IPS DF 6.9 (cell line): ENCODE measurements around the gene RAD51B.
A peak's percentile ranks its signal among the peaks of the same experiment; 100 is the strongest.
"Not testable (repeated sequence)": the region's sequence is repeated elsewhere in the genome, so short reads cannot be mapped to it uniquely, and the experiment has no call there.

ENCODE experiments used
- DNase-seq: peaks from one replicate; pipeline ENCODE4 v3.0.0-alpha.2; 2013; ENCODE audit warnings: low read depth, low spot score
- H3K27ac ChIP-seq: one replicate; pipeline ENCODE4 v1.5.1; 2013; ENCODE audit warnings: low read length, control low read depth
- H3K27me3 ChIP-seq: 2 replicates; pipeline ENCODE4 v1.6.1; 2013; ENCODE audit warnings: mild to moderate bottlenecking, low read length; ENCODE audit not compliant: control insufficient read depth, insufficient read depth
- H3K36me3 ChIP-seq: 2 replicates; pipeline ENCODE4 v1.6.1; 2013; ENCODE audit warnings: low read length; ENCODE audit not compliant: control insufficient read depth, insufficient read depth
- H3K4me1 ChIP-seq: 2 replicates; pipeline ENCODE4 v1.6.1; 2013; ENCODE audit warnings: low read length; ENCODE audit not compliant: control insufficient read depth, insufficient read depth
- H3K4me3 ChIP-seq: 2 replicates; pipeline ENCODE4 v1.5.1; 2013; ENCODE audit warnings: mild to moderate bottlenecking, low read length
- H3K9me3 ChIP-seq: 2 replicates; pipeline ENCODE4 v1.6.1; 2013; ENCODE audit warnings: low read length, inconsistent platforms; ENCODE audit not compliant: control insufficient read depth, insufficient read depth
- WGBS: extraction: QIAGEN DNeasy Blood & Tissue Kit; methylation state at CpG from one replicate; pipeline ENCODE4 v1.1.7; 2013; ENCODE audit warnings: mixed read lengths, missing lambda C conversion rate; ENCODE audit not compliant: insufficient read length, insufficient coverage; 5-methylcytosine and 5-hydroxymethylcytosine counted together

RAD51B gene

GRCh38 chr14:67806246-67806645, 13.3 kb upstream of the RAD51B start:
- H3K4me3 ChIP-seq = no peak overlapping the region
- H3K27ac ChIP-seq = no peak overlapping the region
- H3K9me3 ChIP-seq = no peaks in the 10 kb centered on the region
- no peaks in the 10 kb centered on the region for H3K4me1 ChIP-seq
- no peaks in the 10 kb centered on the region for H3K27me3 ChIP-seq
- no CpG with 5 or more reads among the region's 3 CpGs for WGBS
- no peak for DNase-seq
- H3K36me3 ChIP-seq = peaks cover 19% of the 10 kb centered on the region

DNA sequence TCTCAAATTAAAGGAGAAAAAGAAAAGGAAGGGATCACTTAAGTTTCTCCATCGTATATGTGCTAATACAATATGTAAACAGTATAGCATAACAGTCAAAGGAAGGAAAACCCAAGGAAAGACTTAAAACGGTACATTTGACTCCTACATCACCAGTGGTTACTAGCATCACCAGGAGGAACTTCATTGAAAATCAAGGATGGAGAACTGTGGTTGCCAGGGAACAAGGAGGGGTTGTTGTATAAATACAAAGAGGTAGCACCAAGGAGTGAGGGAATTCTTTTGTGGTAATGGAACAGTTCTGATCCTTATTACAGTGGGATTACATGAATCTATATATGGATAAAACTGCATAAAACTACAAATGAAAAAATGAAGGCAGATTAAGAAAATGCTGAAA, 4.8 kb upstream of the RAD51B start:
- H3K4me3 ChIP-seq = no peak overlapping the region
- no peak for DNase-seq

DNA sequence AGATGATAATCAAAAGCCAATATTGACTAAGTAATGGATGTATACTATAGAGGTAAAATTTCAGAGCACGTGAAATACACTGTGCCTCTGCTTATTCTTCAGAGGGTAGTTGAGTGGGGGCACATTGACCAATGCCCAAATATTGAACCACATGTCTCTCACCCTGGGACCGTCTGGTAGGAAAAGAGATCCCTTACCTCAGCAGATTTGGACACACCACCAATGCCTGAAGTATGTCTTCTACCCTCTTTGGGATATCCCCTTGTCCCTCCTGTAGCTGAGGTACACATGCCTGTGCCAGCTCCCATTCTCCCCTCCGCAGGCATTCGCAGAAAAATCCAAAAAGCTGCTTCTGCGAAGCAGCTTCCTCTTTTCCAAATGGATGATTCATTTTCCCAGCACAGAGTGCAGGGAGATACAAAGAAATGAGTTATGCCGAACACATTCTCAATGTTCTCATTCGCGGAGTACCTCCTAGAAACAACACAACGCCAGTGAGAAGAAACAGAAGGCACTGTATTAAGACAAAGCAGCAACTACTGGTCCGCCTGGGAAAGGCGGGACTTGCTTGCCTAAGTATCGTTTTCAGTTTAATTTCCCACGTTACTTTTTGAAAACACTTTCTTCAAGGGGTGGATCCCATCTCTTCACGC, 3.9 kb upstream of the RAD51B start:
- Histone ChIP-seq H3K4me1 (peaks cover 2% of the 10 kb centered on the region; the same call in 1 of the 2 replicates), H3K27ac (no peak overlapping the region), H3K36me3 (no peaks in the 10 kb centered on the region), H3K27me3 (no peaks in the 10 kb centered on the region), H3K9me3 (no peaks in the 10 kb centered on the region), H3K4me3 (peak overlapping the region; percentile 93; the same call in 1 of the 2 replicates)
- no CpG with 5 or more reads among the region's 14 CpGs for WGBS
- DNase-seq = no peak

More for the DNA sequence above, 4.8 kb upstream of the RAD51B start:
- no CpG with 5 or more reads among the region's 2 CpGs for WGBS
- Histone ChIP-seq H3K36me3 (no peaks in the 10 kb centered on the region), H3K9me3 (no peaks in the 10 kb centered on the region), H3K27me3 (no peaks in the 10 kb centered on the region), H3K4me1 (no peaks in the 10 kb centered on the region), H3K27ac (no peak overlapping the region)

DNA sequence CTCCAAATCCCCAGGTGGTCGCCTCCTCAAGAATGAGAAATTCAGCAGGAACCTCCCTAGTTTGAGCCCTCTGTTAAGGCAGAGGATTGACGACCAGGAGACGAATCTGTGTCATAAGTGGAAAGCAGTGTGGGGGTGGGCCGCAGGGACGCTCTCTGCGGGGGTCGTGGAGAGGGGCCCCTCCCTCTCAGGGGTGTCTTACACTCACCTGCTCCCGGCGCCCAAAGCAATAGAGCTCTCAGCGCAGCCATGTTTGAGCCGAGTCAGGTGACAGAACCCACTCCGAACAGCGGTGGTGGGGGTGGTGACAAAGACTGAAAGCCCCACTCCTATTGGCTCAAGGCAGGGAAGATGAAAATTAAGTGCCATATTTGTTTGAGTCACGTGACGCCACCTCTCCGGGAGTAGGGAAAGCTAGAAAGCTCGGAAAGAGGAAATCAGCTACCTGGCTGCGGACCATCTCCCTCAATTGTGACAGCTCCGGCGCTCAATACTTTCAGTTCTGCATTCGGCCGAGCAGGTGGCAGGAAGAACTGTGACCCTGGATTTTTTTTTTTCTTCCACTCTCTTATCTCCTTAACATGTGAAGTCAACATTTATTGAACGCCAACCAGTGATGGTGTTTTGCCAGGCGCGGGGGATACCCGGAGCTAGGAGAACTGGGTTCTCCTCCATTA, 3.1 kb upstream of the RAD51B start, which contains the start of gene ZFYVE26:
TSS of gene ZFYVE26 (minus strand) at position 265 of the 677 bp plus-strand sequence. CDS start 627 bp downstream, outside the sequence.
- H3K4me3 ChIP-seq = peak within 1 kb of the TSS; percentile 93
- no peaks in the 10 kb centered on the region for H3K27me3 ChIP-seq
- WGBS = no CpG with 5 or more reads among the region's 26 CpGs
- H3K27ac ChIP-seq = no peak within 1 kb of the TSS
- H3K9me3 ChIP-seq = no peaks in the 10 kb centered on the region
- no peaks in the 10 kb centered on the region for H3K36me3 ChIP-seq
- peaks cover 2% of the 10 kb centered on the region; the same call in 1 of the 2 replicates for H3K4me1 ChIP-seq
- peak; percentile 95 for DNase-seq

DNA sequence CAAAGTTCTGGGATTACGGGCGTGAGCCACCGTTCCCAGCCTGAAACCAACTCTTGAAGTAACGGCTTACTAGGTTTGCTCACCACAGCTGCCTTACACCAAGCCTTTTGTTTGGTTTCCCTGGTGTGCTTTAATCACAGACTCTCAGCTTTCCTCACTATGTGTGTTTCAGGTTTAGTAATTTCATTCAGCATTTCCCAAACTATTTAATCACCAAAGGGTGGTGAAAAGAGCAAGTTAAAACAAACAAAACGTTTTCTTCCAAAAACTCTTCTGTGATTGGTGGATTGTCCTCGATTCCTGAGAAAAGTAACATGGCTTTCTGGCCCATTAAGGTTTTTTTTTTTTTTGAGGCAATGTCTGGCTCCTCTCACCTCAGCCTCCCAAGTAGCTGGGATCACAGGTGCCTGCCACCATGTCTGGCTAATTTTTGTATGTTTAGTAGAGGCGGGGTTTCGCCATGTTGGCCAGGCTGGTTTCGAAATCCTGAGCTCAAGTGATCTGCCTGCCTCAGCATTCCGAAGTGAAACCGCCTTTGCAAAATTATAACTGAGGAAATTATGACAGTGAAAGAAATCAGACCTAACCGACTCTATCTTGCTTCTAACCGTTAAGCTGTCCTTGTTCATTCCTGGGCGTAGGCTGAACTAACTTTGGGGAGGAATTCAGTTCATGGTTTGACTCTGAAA, 1.7 kb upstream of the RAD51B start:
- no peak for DNase-seq
- WGBS = no CpG with 5 or more reads among the region's 14 CpGs

GRCh38 chr14:67818476-67818875, 1.1 kb upstream of the RAD51B start:
- no CpG with 5 or more reads among the region's 6 CpGs for WGBS
- not testable (repeated sequence) for DNase-seq, H3K27ac ChIP-seq

More for the DNA sequence above, 1.7 kb upstream of the RAD51B start:
- H3K27me3 ChIP-seq = no peaks in the 10 kb centered on the region
- H3K27ac ChIP-seq = no peak overlapping the region
- peaks cover 2% of the 10 kb centered on the region; the same call in 1 of the 2 replicates for H3K4me1 ChIP-seq
- H3K9me3 ChIP-seq = no peaks in the 10 kb centered on the region
- H3K4me3 ChIP-seq = no peak overlapping the region
- H3K36me3 ChIP-seq = no peaks in the 10 kb centered on the region

DNA sequence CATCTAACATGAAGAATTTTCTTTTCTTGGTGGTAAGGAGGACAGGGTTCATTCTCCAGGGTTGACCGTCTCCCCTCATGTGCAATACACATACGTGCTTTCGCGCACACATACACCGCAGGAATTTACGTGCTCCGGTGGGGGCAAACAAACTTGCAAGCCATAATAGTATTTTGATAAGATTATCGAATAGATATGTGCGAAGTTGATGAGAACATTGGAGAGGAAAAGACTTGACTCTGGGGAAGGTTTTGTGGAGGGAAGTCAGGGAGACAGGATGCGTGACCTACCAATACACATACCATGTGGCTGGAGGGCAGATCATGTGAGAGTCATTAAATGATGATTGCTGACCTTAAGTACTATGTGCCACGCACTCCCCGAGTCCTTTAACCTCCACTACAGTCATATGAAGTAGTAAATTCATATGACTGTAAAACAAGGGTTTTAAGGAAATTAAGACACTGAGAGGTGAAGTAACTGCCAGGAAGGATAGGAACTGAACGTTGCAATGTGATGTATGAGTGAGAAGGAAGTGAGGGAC, 921 bp downstream of the RAD51B start:
- no peaks in the 10 kb centered on the region for H3K36me3 ChIP-seq
- H3K4me1 ChIP-seq = peaks cover 2% of the 10 kb centered on the region; the same call in 1 of the 2 replicates
- 100% methylated on average over 2 of the region's 13 CpGs for WGBS
- H3K9me3 ChIP-seq = no peaks in the 10 kb centered on the region
- H3K27me3 ChIP-seq = no peaks in the 10 kb centered on the region
- no peak overlapping the region for H3K27ac ChIP-seq
- H3K4me3 ChIP-seq = no peak overlapping the region; the same call in 1 of the 2 replicates
- DNase-seq = no peak

More at GRCh38 chr14:67818476-67818875, 1.1 kb upstream of the RAD51B start:
- H3K9me3 ChIP-seq, H3K27me3 ChIP-seq, H3K4me3 ChIP-seq, H3K4me1 ChIP-seq, H3K36me3 ChIP-seq: not testable (repeated sequence)

DNA sequence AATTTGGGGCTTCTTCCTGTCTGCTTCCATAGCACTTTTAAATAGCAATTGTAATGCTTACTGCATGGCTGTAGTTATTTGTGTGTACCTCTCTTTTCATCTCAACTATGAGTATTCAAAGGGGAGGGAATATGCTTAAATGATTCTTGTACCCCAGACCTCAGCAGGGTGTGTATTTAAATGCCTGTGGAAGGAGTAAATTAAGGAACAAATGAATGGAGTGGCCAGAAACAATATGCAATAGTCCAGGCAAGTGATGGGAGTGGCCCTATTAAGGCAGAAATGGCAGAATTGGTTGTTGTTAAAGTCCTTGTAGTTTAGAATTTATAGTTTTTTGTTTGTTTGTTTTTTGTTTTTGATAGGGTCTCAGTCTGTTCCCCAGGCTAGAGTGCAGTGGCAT, 1.5 kb downstream of the RAD51B start:
- DNase-seq = no peak
- Histone ChIP-seq H3K36me3 (no peaks in the 10 kb centered on the region), H3K4me1 (peaks cover 2% of the 10 kb centered on the region; the same call in 1 of the 2 replicates), H3K9me3 (no peaks in the 10 kb centered on the region), H3K27ac (no peak overlapping the region), H3K4me3 (no peak overlapping the region), H3K27me3 (no peaks in the 10 kb centered on the region)

DNA sequence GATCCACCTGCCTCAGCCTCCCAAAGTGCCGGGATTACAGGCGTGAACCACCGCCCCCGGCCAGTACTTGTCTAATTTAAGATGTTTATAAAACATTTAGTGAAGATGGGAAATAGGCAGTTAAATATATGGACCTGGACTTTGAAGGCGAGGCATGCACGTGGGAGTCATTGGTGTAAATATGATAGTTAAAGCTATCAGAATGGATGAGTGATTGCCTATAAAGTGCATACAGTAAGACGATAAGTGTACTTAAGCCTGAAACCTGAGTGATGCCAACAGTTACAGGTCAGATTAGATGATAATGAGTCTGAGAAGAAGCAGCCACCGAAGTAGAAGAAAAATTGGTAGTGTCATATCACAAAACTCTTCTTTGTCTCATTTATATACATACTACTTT, 11.5 kb downstream of the RAD51B start:
- no peaks in the 10 kb centered on the region for H3K9me3 ChIP-seq
- no CpG with 5 or more reads among the region's 8 CpGs for WGBS
- H3K27me3 ChIP-seq = no peaks in the 10 kb centered on the region
- no peaks in the 10 kb centered on the region for H3K4me1 ChIP-seq
- H3K27ac ChIP-seq = no peak overlapping the region
- H3K4me3 ChIP-seq = no peak overlapping the region
- DNase-seq = no peak
- no peaks in the 10 kb centered on the region; the same call in 1 of the 2 replicates for H3K36me3 ChIP-seq

- Histone ChIP-seq H3K27me3 (no peaks in the 10 kb centered on the region), H3K4me1 (no peaks in the 10 kb centered on the region), H3K9me3 (no peaks in the 10 kb centered on the region), H3K27ac (no peak overlapping the region), H3K36me3 (no peaks in the 10 kb centered on the region; the same call in 1 of the 2 replicates), H3K4me3 (no peak overlapping the region)
- DNase-seq = no peak
- no CpG with 5 or more reads among the region's 1 CpG for WGBS
These were observed 13.8 kb downstream of the RAD51B start for GRCh38 chr14:67833403-67833802.
